Hepatocyte (in vitro differentiated cells): ENCODE data around the gene SLC45A2. TPM values are rescaled to one million over a fixed set of nuclear protein-coding genes. Genes with fewer than 3 reads are reported as not detected.

ENCODE experiments used
- DNase-seq: peaks from one replicate; pipeline ENCODE4 v3.0.0-alpha.2; 2016; ENCODE audit warnings: low spot score
- H2AFZ ChIP-seq: fragments of 200-600 bp; sonication (generic); 2 replicates; pipeline ENCODE4 v1.6.0; 2016; ENCODE audit warnings: antibody characterized with exemption, mild to moderate bottlenecking
- H3K27ac ChIP-seq: fragments of 200-600 bp; sonication (generic); 2 replicates; pipeline ENCODE4 v1.5.1; 2016; ENCODE audit warnings: mild to moderate bottlenecking
- H3K27me3 ChIP-seq: fragments of 200-600 bp; sonication (generic); 2 replicates; pipeline ENCODE4 v1.6.1; 2016
- H3K36me3 ChIP-seq: fragments of 200-600 bp; sonication (generic); replicated peaks from 2 replicates; pipeline ENCODE4 v1.5.1; 2016; ENCODE audit warnings: low read depth; ENCODE audit not compliant: insufficient read depth
- H3K4me1 ChIP-seq: fragments of 200-600 bp; sonication (generic); 2 replicates; pipeline ENCODE4 v1.5.1; 2016; ENCODE audit warnings: mild to moderate bottlenecking, moderate library complexity; ENCODE audit not compliant: insufficient read depth
- H3K4me2 ChIP-seq: fragments of 200-600 bp; sonication (generic); 2 replicates; pipeline ENCODE4 v1.6.0; 2016
- H3K4me3 ChIP-seq: fragments of 200-600 bp; sonication (generic); 2 replicates; pipeline ENCODE4 v1.5.1; 2016; ENCODE audit warnings: mild to moderate bottlenecking
- H3K79me2 ChIP-seq: fragments of 200-600 bp; sonication (generic); 2 replicates; pipeline ENCODE4 v1.6.0; 2017; ENCODE audit warnings: mild to moderate bottlenecking
- H3K9me2 ChIP-seq: fragments of 200-600 bp; sonication (generic); replicated peaks from 2 replicates; pipeline ENCODE4 v1.6.0; 2017; ENCODE audit warnings: mild to moderate bottlenecking; ENCODE audit not compliant: insufficient read depth
- H3K9me3 ChIP-seq: fragments of 200-600 bp; sonication (generic); 2 replicates; pipeline ENCODE4 v1.5.1; 2016; ENCODE audit warnings: low read depth, mild to moderate bottlenecking
- H4K20me1 ChIP-seq: fragments of 200-600 bp; sonication (generic); 2 replicates; pipeline ENCODE4 v1.6.0; 2016; ENCODE audit warnings: mild to moderate bottlenecking; ENCODE audit not compliant: insufficient read depth, poor library complexity, severe bottlenecking
- CTCF ChIP-seq: fragments of 200-600 bp; sonication (generic); IDR thresholded peaks from 2 replicates; pipeline ENCODE4 v1.5.1; 2016; ENCODE audit warnings: antibody characterized with exemption, mild to moderate bottlenecking; ENCODE audit not compliant: poor library complexity
- EZH2 ChIP-seq: fragments of 200-600 bp; sonication (generic); IDR thresholded peaks from 2 replicates; pipeline ENCODE4 v1.6.1; 2016; ENCODE audit warnings: antibody characterized with exemption, mild to moderate bottlenecking, borderline replicate concordance
- EZH2phosphoT487 ChIP-seq: fragments of 200-600 bp; sonication (generic); IDR thresholded peaks from one replicate; pipeline ENCODE4 v1.6.1; 2018; ENCODE audit warnings: antibody characterized with exemption, mild to moderate bottlenecking, low read depth, moderate library complexity; ENCODE audit not compliant: unreplicated experiment, severe bottlenecking
- WGBS: methylation state at CpG from one replicate; pipeline ENCODE4 v1.1.6; 2016; ENCODE audit warnings: low lambda C conversion rate; ENCODE audit errors: missing lambda C conversion rate; 5-methylcytosine and 5-hydroxymethylcytosine counted together
- polyA plus RNA-seq: library from polyadenylated mRNA; unstranded; fragments of >200 nt; fragmentation: Nextera tagmentation; extraction: Ambion mirVana; gene quantifications from 2 replicates; pipeline ENCODE4 v1.2.1, GENCODE V29; 2016
- total RNA-seq: library from RNA; depleted of rRNA; stranded (reverse); fragments of >200 nt; gene quantifications from 2 replicates; pipeline ENCODE4 v1.2.3, GENCODE V29; 2014

Gene SLC45A2
- total and polyA plus RNA-seq, 2 experiments from 2014 or later, result 1.4 to 1.8 TPM

GRCh38 chr5:33934176-33934575 is 50.3 kb downstream of the SLC45A2 start:
- Histone ChIP-seq H3K27me3 (peaks cover 4% of the 10 kb centered on the region), H3K36me3 (no peaks in the 10 kb centered on the region), H2AFZ (no peak overlapping the region), H3K79me2 (no peaks in the 10 kb centered on the region), H4K20me1 (no peaks in the 10 kb centered on the region), H3K9me2 (no peaks in the 10 kb centered on the region), H3K4me2 (no peak overlapping the region), H3K4me3 (no peak overlapping the region), H3K4me1 (no peaks in the 10 kb centered on the region), H3K27ac (no peak overlapping the region), H3K9me3 (no peaks in the 10 kb centered on the region)
- TF ChIP-seq EZH2phosphoT487 (no peak), EZH2 (no peak)
- WGBS, result 85% methylated on average over 1 of the region's 1 CpG
- DNase-seq, result no peak

- WGBS, result 92% methylated on average over 3 of the region's 3 CpGs
- H3K9me3 ChIP-seq, result no peaks in the 10 kb centered on the region
- no peaks in the 10 kb centered on the region for H3K36me3 ChIP-seq
- H3K4me2 ChIP-seq, result no peak overlapping the region
- no peak overlapping the region for H3K27ac ChIP-seq
- no peaks in the 10 kb centered on the region for H3K9me2 ChIP-seq
- peaks cover 4% of the 10 kb centered on the region for H3K27me3 ChIP-seq
- H3K4me1 ChIP-seq, result no peaks in the 10 kb centered on the region
- no peak for DNase-seq
- H2AFZ ChIP-seq, result no peak overlapping the region
- H3K4me3 ChIP-seq, result no peak overlapping the region
- no peaks in the 10 kb centered on the region for H3K79me2 ChIP-seq
- TF ChIP-seq EZH2phosphoT487 (no peak), EZH2 (no peak)
- no peaks in the 10 kb centered on the region for H4K20me1 ChIP-seq
These were observed 50.7 kb downstream of the SLC45A2 start for GRCh38 chr5:33933723-33934169.

DNA sequence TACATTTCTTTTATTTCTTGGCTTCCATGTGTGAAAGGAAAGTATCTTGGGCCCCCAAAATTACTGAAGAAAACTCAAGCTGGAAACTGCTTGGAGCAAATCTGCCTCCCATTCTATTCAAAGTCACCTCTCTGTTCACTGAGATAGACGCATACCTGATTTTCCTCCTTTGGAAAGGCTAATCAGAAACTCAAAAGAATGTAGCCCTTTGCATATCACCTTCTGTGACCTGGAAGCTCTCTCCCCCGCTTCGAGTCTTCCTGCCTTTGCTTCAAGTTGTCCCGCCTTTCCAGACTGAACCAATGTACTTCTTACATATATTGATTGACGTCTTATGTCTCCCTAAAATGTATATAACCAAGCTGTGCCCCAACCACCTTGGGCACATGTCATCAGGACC is 53.4 kb downstream of the SLC45A2 start:
- no peaks in the 10 kb centered on the region for H4K20me1 ChIP-seq
- H3K79me2 ChIP-seq, result no peaks in the 10 kb centered on the region
- no peaks in the 10 kb centered on the region for H3K9me3 ChIP-seq
- no peak overlapping the region for H3K4me3 ChIP-seq
- WGBS, result 78% methylated on average over 5 of the region's 5 CpGs
- no peak overlapping the region for H2AFZ ChIP-seq
- H3K27me3 ChIP-seq, result no peaks in the 10 kb centered on the region
- no peaks in the 10 kb centered on the region for H3K9me2 ChIP-seq
- H3K27ac ChIP-seq, result no peak overlapping the region
- DNase-seq, result no peak
- H3K36me3 ChIP-seq, result no peaks in the 10 kb centered on the region
- H3K4me1 ChIP-seq, result no peaks in the 10 kb centered on the region
- no peak overlapping the region for H3K4me2 ChIP-seq
- TF ChIP-seq CTCF (no peak), EZH2phosphoT487 (no peak), EZH2 (no peak)

DNA sequence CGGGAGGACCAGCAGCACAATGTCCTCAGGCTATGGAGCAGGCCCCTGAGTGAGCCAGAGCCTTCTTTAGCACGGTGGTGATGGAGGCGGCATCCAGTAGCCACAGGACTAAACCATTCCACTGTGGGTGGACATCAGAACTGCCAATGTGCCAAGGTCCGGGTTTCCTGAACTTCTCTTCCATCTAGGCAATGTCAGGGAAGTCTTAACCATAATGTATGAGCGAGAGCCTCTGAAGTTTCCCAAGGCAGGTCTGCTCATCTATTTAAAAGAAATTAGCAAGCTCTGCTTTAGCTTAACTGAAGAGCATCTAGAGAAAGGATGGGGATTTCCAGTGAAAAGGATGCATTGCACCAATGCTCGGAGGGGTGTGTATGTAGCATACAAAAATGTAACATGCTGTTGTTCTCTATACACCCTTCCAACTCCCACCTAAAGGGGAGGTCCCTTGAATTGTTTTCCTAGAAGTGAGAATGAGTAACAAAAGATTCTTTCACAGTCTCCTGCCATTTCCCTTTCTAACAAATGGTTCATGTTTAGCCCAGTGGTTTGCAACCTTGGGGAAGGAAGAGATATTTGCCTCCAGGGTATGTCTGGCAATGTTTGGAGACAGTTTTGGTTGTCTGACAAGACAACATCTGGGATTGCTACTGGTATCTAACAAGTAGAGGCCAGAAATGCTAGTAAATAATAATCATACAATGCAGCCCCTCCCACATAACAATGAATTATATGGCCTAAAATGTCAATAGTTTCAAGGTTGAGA is 54.4 kb downstream of the SLC45A2 start:
- H3K79me2 ChIP-seq, result no peaks in the 10 kb centered on the region
- no peak for TF ChIP-seq EZH2
- TF ChIP-seq EZH2phosphoT487, result no peak
- no peak for TF ChIP-seq CTCF
- H3K27me3 ChIP-seq, result no peaks in the 10 kb centered on the region
- no peak overlapping the region for H3K27ac ChIP-seq
- no peak overlapping the region for H3K4me2 ChIP-seq
- no peak overlapping the region for H3K4me3 ChIP-seq
- H2AFZ ChIP-seq, result no peak overlapping the region
- H3K4me1 ChIP-seq, result no peaks in the 10 kb centered on the region
- H3K36me3 ChIP-seq, result no peaks in the 10 kb centered on the region
- no peaks in the 10 kb centered on the region for H3K9me3 ChIP-seq
- no peaks in the 10 kb centered on the region for H3K9me2 ChIP-seq
- no peaks in the 10 kb centered on the region for H4K20me1 ChIP-seq
- 71% methylated on average over 6 of the region's 6 CpGs for WGBS
- no peak for DNase-seq
